ENCODE results near the gene TMIGD3.

TMIGD3 gene

DNA sequence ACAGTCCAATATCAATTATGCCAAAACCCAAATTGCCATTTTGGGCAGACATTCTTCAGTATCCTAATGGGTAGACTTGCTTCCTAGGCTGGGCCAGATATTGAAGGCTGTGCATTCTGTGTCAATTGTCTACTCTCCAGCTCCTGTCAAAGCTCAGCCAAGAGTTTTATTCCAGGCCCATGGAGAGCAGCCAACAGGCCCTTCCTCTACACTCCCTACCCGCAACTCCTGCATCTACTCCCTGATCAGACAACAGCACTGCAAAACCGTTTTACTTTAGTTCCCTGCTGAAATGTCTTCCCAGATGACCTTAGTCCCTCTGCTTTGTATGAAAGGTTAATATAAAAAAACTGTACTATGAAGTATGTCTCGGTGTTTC is 6.6 kb upstream of the TMIGD3 start:
- in situ Hi-C loops (cut with HindIII; ENCODE audit: low sequenced_read_pairs): no loop called here

GRCh38 chr1:111507411-111508201 is 4.2 kb upstream of the TMIGD3 start:
- in situ Hi-C loops (cut with HindIII; ENCODE audit: low sequenced_read_pairs): no loop called here

- in situ Hi-C loops (cut with HindIII; ENCODE audit: low sequenced_read_pairs): no loop called here
Observed at GRCh38 chr1:111506561-111506960, 3.1 kb upstream of the TMIGD3 start.

DNA sequence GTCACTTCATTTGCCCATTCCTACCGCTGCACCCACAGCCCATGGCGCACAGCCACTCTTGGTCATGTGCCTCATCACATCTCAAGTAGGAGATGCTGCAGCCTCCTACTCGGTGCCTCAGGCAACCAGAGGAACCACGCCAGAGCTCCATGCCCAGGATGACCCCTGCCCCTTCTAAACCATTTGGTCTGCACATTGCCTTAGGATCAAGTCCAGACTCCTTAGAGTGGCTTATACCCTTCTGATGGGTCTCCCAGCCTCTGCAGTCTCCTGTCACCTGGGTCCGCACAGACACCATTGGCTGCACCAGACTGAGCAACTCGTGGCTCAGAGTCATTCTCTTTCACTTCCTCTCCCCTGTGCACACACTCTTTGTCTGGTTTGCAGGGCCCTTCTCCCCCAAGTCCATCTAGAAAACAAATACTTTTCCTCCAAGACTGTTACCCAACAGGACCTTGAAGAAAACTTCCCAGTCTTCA is 2.2 kb upstream of the TMIGD3 start:
- in situ Hi-C loops (cut with HindIII; ENCODE audit: low sequenced_read_pairs): no loop called here

- in situ Hi-C loops (cut with HindIII; ENCODE audit: low sequenced_read_pairs): no loop called here
Observed at GRCh38 chr1:111504097-111504496, 664 bp upstream of the TMIGD3 start.

GRCh38 chr1:111501645-111502044 is 1.8 kb downstream of the TMIGD3 start:
- in situ Hi-C loops (cut with HindIII; ENCODE audit: low sequenced_read_pairs): no loop called here

DNA sequence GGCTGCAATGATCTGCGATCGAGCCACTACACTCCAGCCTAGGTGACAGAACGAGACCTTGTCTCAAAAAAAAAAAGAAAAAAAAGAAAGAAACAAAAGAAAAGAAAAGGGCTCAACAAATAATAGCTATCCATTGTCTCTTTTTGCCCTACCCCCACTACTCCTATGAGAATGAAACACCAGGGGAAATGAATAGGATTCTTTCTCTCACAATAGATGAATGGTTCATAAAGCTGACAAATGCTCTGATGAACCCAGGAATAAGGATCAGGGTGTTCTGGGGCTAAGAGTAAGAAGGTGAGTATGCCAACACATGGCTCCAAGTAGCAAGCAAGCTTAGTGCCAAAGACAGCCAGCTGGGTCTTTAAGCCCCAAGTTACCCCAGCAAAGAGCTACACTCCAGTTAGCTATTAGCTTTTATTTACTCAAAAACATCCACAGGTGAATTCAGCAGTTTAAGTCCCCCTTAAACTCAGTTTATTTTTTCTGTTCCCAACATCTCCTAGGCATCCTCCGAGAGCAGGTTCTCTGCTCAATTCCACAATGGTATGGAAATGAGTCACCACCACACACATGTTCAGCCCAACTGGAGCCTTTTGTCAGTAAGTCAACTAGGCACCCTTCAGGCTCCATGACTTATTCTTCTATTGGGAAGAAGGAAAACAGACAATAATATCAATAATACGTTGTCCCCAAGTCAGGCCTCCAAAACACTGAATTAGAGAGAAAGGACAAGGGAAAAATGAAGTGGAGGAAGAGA is 4.2 kb downstream of the TMIGD3 start:
- in situ Hi-C loops (cut with HindIII; ENCODE audit: low sequenced_read_pairs): loop anchor here (10.0 to 25.0 kb wide), 2 partner anchors 46 to 213 kb away; no protein-coding TSS in a partner anchor

GRCh38 chr1:111497592-111497991 is 5.8 kb downstream of the TMIGD3 start:
- in situ Hi-C loops (cut with HindIII; ENCODE audit: low sequenced_read_pairs): loop anchor here (10.0 to 25.0 kb wide), 2 partner anchors 47 to 215 kb away; no protein-coding TSS in a partner anchor

GRCh38 chr1:111496398-111496797 is 7.0 kb downstream of the TMIGD3 start:
- in situ Hi-C loops (cut with HindIII; ENCODE audit: low sequenced_read_pairs): loop anchor here (10.0 to 25.0 kb wide), 2 partner anchors 48 to 216 kb away; no protein-coding TSS in a partner anchor

DNA sequence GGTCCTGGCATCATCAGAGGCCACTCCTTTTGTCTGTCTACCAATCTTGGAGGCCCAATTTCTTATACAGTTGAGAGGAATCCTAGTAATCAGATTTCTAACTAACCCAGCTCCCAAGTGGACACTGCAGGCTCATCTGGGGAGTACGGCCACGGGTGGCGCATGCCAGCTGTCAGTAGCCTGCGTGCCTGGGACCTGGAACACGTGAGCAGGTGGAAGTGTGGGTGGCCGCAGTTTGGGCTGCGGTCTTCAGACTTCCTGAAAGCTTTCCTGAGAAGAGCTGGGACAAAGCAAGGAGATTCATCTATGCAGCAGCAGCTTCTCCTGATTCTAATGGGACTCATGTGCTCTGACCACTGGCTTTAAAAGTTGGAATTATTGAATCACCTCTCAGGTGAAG is 12.4 kb downstream of the TMIGD3 start:
- in situ Hi-C loops (cut with HindIII; ENCODE audit: low sequenced_read_pairs): loop anchor here (10.0 to 25.0 kb wide), 2 partner anchors 54 to 221 kb away; no protein-coding TSS in a partner anchor

DNA sequence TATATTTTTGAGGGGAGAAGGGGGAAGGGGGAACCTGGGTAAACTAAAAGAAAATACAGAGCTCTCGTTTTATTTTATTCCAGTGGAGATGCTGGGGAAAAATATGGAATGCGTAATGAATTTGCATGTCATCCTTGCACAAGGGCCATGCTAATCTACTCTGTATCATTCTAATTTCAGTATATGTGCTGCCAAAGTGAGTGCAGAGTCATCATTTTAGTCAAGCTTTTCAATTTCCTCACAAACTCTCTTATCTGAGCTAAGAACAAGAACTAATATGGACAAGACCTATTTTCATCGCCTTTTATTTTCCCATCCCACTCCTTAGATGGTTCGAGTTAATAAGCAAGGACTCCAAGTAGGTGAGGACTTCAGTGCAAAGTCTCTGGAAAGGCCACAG is 13.2 kb downstream of the TMIGD3 start:
- in situ Hi-C loops (cut with HindIII; ENCODE audit: low sequenced_read_pairs): loop anchor here (10.0 to 25.0 kb wide), 2 partner anchors 55 to 222 kb away; no protein-coding TSS in a partner anchor

- in situ Hi-C loops (cut with HindIII; ENCODE audit: low sequenced_read_pairs): loop anchor here (10.0 to 25.0 kb wide), 2 partner anchors 55 to 223 kb away; no protein-coding TSS in a partner anchor
Observed at GRCh38 chr1:111489604-111490003, 13.8 kb downstream of the TMIGD3 start.

DNA sequence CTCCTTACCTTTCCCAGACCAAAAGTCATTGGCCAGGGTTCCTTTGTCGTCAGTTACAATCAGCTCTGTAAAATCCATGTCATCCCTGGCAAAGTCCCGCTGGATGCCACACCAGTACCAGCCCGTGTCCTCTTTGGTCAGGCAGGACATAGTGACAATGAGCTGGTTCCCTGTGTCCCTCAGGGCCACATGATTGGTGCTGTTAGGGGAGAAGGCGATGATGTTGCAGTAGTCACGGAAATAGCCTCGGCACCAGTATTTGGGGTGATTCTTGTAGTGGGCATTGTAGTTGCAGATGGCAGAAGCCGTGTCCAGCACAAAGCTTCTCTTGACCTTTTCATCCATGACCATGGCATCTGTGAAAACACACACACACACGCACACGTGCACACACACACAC is 14.8 kb downstream of the TMIGD3 start:
- in situ Hi-C loops (cut with HindIII; ENCODE audit: low sequenced_read_pairs): loop anchor here (25.0 kb wide), 1 partner anchor 224 kb away; no protein-coding TSS in a partner anchor

- in situ Hi-C loops (cut with HindIII; ENCODE audit: low sequenced_read_pairs): loop anchor here (25.0 kb wide), 1 partner anchor 225 kb away; no protein-coding TSS in a partner anchor
Observed at GRCh38 chr1:111487133-111487532, 16.3 kb downstream of the TMIGD3 start.

GRCh38 chr1:111486431-111486830 is 17.0 kb downstream of the TMIGD3 start:
- in situ Hi-C loops (cut with HindIII; ENCODE audit: low sequenced_read_pairs): loop anchor here (25.0 kb wide), 1 partner anchor 226 kb away; no protein-coding TSS in a partner anchor

DNA sequence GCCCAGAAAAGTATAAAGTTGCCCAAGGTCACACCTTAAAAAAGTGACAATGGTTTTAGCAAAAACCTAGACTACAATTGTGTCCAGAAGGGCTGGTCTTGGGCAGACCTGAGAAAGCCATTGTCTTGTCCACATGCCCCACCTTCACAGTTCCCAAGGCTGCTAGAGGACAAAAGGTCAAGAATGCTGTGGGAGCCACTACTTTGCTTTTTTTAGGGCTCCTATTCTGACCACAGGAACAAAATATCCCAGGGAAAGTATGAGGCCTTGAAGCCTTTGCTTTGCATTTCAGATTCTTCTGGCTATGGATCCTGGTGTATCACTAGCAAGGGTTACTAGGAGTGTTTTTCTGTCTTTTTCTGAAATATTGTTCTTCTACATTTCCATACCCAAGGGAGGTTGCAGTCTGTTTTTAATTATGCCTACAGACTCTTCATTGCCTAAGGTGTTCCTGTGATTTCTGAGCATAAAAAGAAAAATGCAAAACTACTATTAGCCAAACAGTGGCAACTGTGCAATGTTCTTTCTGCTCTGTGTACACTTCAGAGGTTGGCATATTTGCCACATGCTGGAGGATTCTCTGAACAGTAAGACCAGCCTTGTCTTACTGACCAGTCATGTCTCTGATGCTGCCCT is 18.9 kb downstream of the TMIGD3 start:
- in situ Hi-C loops (cut with HindIII; ENCODE audit: low sequenced_read_pairs): loop anchor here (25.0 kb wide), 1 partner anchor 228 kb away; no protein-coding TSS in a partner anchor

DNA sequence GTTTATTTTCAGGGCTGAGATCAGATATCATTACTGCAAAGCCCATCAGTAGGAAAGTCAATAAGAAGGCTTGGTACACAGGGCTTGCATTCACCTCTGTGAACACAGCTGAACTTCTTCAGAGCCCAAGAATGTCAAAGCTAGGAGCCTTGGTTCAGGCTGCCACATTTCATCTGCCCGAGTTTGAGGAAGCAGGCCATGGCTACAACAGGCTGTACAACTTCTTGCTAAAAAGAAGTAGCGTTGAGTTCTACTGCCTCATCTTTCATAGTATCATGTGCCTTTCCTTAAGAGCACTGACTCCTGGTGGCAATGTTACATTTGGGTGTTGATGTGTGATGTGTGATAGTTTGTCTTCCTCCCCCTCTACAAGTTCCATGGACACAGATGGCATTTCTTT is 19.6 kb downstream of the TMIGD3 start:
- in situ Hi-C loops (cut with HindIII; ENCODE audit: low sequenced_read_pairs): loop anchor here (25.0 kb wide), 1 partner anchor 228 kb away; no protein-coding TSS in a partner anchor

DNA sequence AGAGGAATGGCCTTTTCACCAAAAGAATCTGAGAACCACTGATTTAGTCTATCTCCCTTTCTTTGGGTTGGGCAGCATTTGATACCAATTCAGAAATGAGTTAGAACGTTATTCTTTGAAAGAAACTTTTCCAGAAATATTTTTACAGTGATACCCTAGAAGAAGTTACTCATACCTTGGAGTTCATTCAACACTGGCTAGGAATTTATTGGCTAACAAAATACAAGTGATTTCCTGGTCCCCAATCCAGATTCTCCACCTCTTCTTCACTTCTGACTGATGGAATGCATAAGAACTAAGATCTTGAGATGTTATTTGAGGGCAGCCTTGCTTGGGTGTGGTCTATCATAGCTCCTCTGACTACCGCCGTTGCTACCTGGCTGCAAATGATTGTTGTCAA is 20.3 kb downstream of the TMIGD3 start:
- in situ Hi-C loops (cut with HindIII; ENCODE audit: low sequenced_read_pairs): loop anchor here (25.0 kb wide), 1 partner anchor 229 kb away; no protein-coding TSS in a partner anchor

- in situ Hi-C loops (cut with HindIII; ENCODE audit: low sequenced_read_pairs): loop anchor here (25.0 kb wide), 1 partner anchor 231 kb away; no protein-coding TSS in a partner anchor
Observed at GRCh38 chr1:111481387-111482221, 21.8 kb downstream of the TMIGD3 start.

DNA sequence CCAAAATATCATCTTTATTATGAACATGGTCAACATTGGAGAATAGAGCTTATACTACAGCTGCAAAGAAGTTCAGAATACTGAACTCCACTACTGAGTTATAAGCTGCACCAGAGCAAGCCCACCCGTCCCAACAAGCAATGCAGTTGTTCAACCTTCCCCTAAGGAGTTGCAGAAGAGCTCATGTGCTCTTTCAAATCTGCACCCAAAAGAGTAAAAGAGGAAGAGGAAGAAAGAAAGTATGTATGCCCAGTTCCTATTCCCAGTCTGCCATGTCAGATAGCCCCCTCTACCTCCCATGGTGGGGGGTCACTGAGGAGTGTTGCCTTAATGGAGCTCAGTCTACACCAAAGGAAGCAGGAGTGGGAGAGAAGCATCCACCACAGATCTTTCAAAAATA is 22.8 kb downstream of the TMIGD3 start:
- in situ Hi-C loops (cut with HindIII; ENCODE audit: low sequenced_read_pairs): loop anchor here (25.0 kb wide), 1 partner anchor 232 kb away; no protein-coding TSS in a partner anchor
